ENCODE results near the gene TIGD1. TPM values are rescaled to one million over a fixed set of nuclear protein-coding genes. Genes with fewer than 3 reads are reported as not detected.
"Not testable (repeated sequence)": the region's sequence is repeated elsewhere in the genome, so short reads cannot be mapped to it uniquely, and the experiment has no call there.

Gene TIGD1
- total and polyA plus RNA-seq, 5 donors from 2014 or later, result 11.2 to 15.1 (median 14.5) TPM

DNA sequence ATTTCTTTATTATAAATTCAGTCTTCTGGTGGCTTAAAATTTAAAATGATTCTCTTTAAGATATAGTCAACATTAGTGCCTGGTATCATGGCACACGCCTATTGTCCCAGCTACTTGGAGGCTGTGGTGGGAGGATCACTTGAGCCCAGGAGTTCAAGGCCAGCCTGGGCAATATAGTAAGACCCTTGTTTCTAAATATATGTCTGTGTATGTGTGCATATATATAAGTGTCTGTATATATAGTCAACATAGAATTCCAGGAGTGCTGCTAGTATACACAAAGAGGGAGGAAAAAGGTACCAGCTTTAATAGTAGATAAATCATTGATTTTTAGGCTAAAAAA lies 25.0 kb upstream of the TIGD1 start:
- H3K27me3 Mint-ChIP-seq, result no peaks in the 10 kb centered on the region
- Histone ChIP-seq H3K4me3 (ENCODE audit: low read depth, low read length) (no peak overlapping the region), H3K9me3 (ENCODE audit: control insufficient read depth in 2 of 2, low read length in 2 of 2) (no peaks in the 10 kb centered on the region), H3K4me1 (ENCODE audit: control insufficient read depth, insufficient read depth, low read length, poor library complexity, severe bottlenecking) (no peaks in the 10 kb centered on the region), H3K27me3 (ENCODE audit: control insufficient read depth, insufficient read depth, low read length) (no peaks in the 10 kb centered on the region), H3K36me3 (ENCODE audit: control insufficient read depth, insufficient read depth, low read length) (peaks cover 71% of the 10 kb centered on the region), H3K27ac (ENCODE audit: insufficient read depth, low read length, poor library complexity, severe bottlenecking) (no peak overlapping the region)
- DNase-seq (no peak), ATAC-seq (ENCODE audit: low read depth in 2 of 2) (no peak)
- peaks cover 0 to 8% (median 5%) of the 10 kb centered on the region in 4 donors for H3K4me1 Mint-ChIP-seq
- no peak overlapping the region for H3K27ac Mint-ChIP-seq
- H3K9me3 Mint-ChIP-seq, result no peaks in the 10 kb centered on the region
- H3K36me3 Mint-ChIP-seq, result peaks cover 54% of the 10 kb centered on the region
- no peak overlapping the region for H3K4me3 Mint-ChIP-seq

DNA sequence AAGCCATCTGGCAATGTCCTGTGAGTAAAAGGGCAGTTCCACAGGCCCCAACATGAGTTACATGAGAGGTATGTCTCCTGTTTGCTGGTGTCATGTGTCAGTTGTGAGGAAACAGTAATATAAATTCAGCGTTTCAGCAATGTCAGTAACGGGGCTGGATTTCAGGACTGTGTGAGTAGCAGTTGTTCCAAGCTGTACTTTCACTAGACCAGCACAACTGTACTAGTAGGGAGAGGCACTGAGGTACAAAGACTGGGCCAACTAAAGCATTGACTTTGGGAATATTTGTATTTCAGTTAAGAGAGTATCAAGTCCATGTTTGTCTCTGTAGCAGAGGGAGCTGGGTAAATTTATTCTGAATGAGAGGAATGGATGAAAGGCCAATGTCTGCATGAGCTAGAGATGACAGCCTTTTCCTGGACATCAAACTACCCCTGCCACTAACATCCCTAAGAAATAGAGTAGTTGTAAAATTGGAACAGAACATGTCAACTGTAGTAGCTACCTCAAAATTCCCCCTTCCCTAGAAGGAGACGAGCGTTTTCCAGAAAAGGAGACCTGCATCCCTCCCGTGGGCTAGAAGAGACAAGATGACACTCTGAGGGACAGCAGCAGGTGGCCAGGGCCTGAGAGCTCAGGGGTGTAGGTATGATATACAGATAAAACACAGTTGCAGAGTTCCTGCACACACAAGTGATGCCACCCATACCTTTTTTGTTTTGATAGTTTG lies 24.5 kb upstream of the TIGD1 start:
- no peaks in the 10 kb centered on the region for H3K4me1 ChIP-seq (ENCODE audit: control insufficient read depth, insufficient read depth, low read length, poor library complexity, severe bottlenecking)
- peaks cover 55% of the 10 kb centered on the region for H3K36me3 Mint-ChIP-seq
- DNase-seq (no peak), ATAC-seq (ENCODE audit: low read depth in 2 of 2) (no peak)
- H3K4me3 Mint-ChIP-seq, result no peak overlapping the region
- peaks cover 71% of the 10 kb centered on the region for H3K36me3 ChIP-seq (ENCODE audit: control insufficient read depth, insufficient read depth, low read length)
- no peaks in the 10 kb centered on the region for H3K27me3 Mint-ChIP-seq
- peaks cover 0 to 5% (median 1%) of the 10 kb centered on the region in 4 donors for H3K4me1 Mint-ChIP-seq
- no peaks in the 10 kb centered on the region for H3K27me3 ChIP-seq (ENCODE audit: control insufficient read depth, insufficient read depth, low read length)
- no peak overlapping the region for H3K27ac ChIP-seq (ENCODE audit: insufficient read depth, low read length, poor library complexity, severe bottlenecking)
- no peak overlapping the region for H3K4me3 ChIP-seq (ENCODE audit: low read depth, low read length)
- H3K9me3 Mint-ChIP-seq, result no peaks in the 10 kb centered on the region
- H3K27ac Mint-ChIP-seq, result peak overlapping the region in 2 of 3 donors; percentile 54 to 87
- no peaks in the 10 kb centered on the region for H3K9me3 ChIP-seq (ENCODE audit: control insufficient read depth in 2 of 2, low read length in 2 of 2)

DNA sequence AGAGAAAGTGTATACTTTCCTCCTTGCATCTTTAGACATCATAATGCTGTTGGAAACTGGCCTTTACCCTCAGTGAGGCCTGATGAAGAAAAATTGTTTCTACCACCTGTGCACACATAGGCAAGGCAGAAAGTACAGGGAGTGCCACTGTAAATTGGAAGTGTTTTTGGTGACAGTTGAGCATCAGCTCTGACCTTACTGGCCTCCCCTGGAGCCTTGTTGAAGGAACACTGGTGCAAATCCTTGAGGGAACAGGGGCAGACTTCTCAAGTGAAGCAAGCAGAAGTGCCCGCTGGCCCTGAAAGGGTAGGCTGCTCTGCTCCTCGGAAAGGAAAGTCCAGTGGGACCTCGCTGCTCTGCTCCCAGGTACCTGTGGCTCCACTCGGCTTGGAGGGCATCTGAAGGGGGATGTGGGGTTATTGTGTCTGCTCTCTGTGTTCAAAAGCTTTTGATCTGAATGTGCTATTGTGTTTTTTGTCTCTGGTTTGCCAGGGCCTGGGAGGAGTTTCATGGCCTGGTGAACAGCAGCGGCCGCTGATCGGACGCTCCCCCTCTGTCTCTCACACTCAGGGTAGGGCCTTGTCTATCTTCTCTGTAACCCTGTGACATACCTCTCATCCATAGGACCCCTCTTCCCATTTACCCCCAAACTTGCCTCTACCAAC lies 23.5 kb upstream of the TIGD1 start:
- ATAC-seq (ENCODE audit: low read depth in 2 of 2) (no peak), DNase-seq (no peak)
- no peaks in the 10 kb centered on the region for H3K9me3 Mint-ChIP-seq
- no peak overlapping the region for H3K4me3 Mint-ChIP-seq
- Histone ChIP-seq H3K27ac (ENCODE audit: insufficient read depth, low read length, poor library complexity, severe bottlenecking) (no peak overlapping the region), H3K36me3 (ENCODE audit: control insufficient read depth, insufficient read depth, low read length) (peaks cover 81% of the 10 kb centered on the region), H3K4me3 (ENCODE audit: low read depth, low read length) (no peak overlapping the region), H3K9me3 (ENCODE audit: control insufficient read depth in 2 of 2, low read length in 2 of 2) (no peaks in the 10 kb centered on the region), H3K4me1 (ENCODE audit: control insufficient read depth, insufficient read depth, low read length, poor library complexity, severe bottlenecking) (no peaks in the 10 kb centered on the region), H3K27me3 (ENCODE audit: control insufficient read depth, insufficient read depth, low read length) (no peaks in the 10 kb centered on the region)
- peak overlapping the region in 2 of 3 donors; percentile 54 to 62 for H3K27ac Mint-ChIP-seq
- no peaks in the 10 kb centered on the region for H3K27me3 Mint-ChIP-seq
- H3K4me1 Mint-ChIP-seq, result peaks cover 0 to 5% (median 1%) of the 10 kb centered on the region in 4 donors
- H3K36me3 Mint-ChIP-seq, result peaks cover 61% of the 10 kb centered on the region

DNA sequence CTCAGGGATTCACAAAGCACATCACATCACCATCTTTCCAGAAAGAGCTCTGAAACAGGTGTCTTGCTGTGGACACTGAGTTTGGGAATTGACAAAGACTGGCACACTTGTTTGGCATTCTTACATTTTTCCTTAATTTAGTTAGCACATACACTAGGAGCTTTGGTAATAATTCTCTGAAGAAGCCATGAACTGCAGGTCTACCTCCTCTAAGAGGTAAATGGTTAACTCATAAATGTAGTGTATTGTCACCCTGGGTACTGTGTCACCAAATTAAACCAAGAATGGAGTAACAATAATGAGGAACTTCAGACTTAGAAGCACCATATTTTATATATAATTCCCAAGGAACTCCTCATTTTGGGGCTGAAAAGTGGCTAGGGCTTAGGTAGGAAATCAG lies 22.7 kb upstream of the TIGD1 start:
- no peaks in the 10 kb centered on the region for H3K9me3 ChIP-seq (ENCODE audit: control insufficient read depth in 2 of 2, low read length in 2 of 2)
- no peak overlapping the region for H3K27ac Mint-ChIP-seq
- ATAC-seq (ENCODE audit: low read depth in 2 of 2), result no peak
- H3K4me3 ChIP-seq (ENCODE audit: low read depth, low read length), result no peak overlapping the region
- peaks cover 89% of the 10 kb centered on the region for H3K36me3 ChIP-seq (ENCODE audit: control insufficient read depth, insufficient read depth, low read length)
- H3K27me3 Mint-ChIP-seq, result no peaks in the 10 kb centered on the region
- no peak for DNase-seq
- no peaks in the 10 kb centered on the region for H3K27me3 ChIP-seq (ENCODE audit: control insufficient read depth, insufficient read depth, low read length)
- no peaks in the 10 kb centered on the region for H3K4me1 ChIP-seq (ENCODE audit: control insufficient read depth, insufficient read depth, low read length, poor library complexity, severe bottlenecking)
- H3K36me3 Mint-ChIP-seq, result peaks cover 63% of the 10 kb centered on the region
- no peak overlapping the region for H3K4me3 Mint-ChIP-seq
- H3K4me1 Mint-ChIP-seq, result peaks cover 0 to 5% (median 1%) of the 10 kb centered on the region in 4 donors
- no peak overlapping the region for H3K27ac ChIP-seq (ENCODE audit: insufficient read depth, low read length, poor library complexity, severe bottlenecking)
- H3K9me3 Mint-ChIP-seq, result no peaks in the 10 kb centered on the region

DNA sequence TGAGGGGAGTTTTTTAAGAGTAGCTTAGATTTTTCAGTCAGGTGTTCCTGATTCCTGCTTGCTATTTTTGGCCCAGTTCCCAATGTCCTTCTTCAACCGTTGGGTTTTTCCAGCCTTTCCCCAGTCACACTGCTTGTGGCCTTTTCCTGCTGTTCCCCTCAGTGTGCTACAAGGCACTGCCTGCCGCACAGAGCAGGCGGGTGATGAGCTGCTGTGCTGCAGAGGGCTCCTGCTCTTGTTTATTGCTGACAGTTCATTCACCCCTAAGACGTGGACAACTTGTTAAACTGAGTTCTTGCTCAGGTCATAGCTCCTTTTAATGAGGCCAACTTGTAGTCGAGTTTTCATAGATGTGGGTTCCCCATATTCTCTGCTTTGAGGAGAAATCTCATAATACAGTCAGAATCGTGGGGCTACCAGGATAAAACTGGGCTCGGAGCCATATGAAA lies 20.7 kb upstream of the TIGD1 start:
- Mint-ChIP-seq H3K36me3 (peaks cover 71% of the 10 kb centered on the region), H3K27ac (no peak overlapping the region)

DNA sequence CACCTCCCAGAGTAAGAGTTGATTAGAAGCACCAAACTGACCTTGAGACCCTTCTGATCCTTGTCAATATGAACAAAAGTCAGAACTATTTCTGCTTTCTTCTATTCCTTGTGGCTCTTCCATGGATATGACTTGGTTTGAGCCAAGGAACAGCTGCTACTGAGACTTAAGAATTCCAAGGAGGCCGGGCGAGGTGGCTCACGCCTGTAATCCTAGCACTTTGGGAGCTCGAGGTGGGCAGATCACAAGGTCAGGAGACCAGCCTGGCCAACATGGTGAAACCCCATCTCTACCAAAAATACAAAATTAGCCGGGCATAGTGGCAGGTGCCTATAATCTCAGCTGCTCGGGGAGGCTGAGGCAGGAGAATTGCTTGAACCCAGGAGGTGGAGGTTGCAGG lies 20.1 kb upstream of the TIGD1 start:
- H3K36me3 ChIP-seq (ENCODE audit: control insufficient read depth, insufficient read depth, low read length), result peaks cover 94% of the 10 kb centered on the region
- H3K4me1 Mint-ChIP-seq; ATAC-seq (ENCODE audit: low read depth in 2 of 2); H3K27me3 Mint-ChIP-seq; H3K9me3 ChIP-seq (ENCODE audit: control insufficient read depth in 2 of 2, low read length in 2 of 2); H3K4me3 ChIP-seq (ENCODE audit: low read depth, low read length); H3K27me3 ChIP-seq (ENCODE audit: control insufficient read depth, insufficient read depth, low read length); H3K4me3 Mint-ChIP-seq; H3K4me1 ChIP-seq (ENCODE audit: control insufficient read depth, insufficient read depth, low read length, poor library complexity, severe bottlenecking); DNase-seq; H3K9me3 Mint-ChIP-seq; H3K27ac Mint-ChIP-seq; H3K27ac ChIP-seq (ENCODE audit: insufficient read depth, low read length, poor library complexity, severe bottlenecking): not testable (repeated sequence)
- peaks cover 73% of the 10 kb centered on the region for H3K36me3 Mint-ChIP-seq

More for the DNA sequence above, 20.7 kb upstream of the TIGD1 start:
- Histone ChIP-seq H3K27ac (ENCODE audit: insufficient read depth, low read length, poor library complexity, severe bottlenecking) (no peak overlapping the region), H3K4me3 (ENCODE audit: low read depth, low read length) (no peak overlapping the region), H3K27me3 (ENCODE audit: control insufficient read depth, insufficient read depth, low read length) (no peaks in the 10 kb centered on the region), H3K4me1 (ENCODE audit: control insufficient read depth, insufficient read depth, low read length, poor library complexity, severe bottlenecking) (no peaks in the 10 kb centered on the region), H3K9me3 (ENCODE audit: control insufficient read depth in 2 of 2, low read length in 2 of 2) (no peaks in the 10 kb centered on the region), H3K36me3 (ENCODE audit: control insufficient read depth, insufficient read depth, low read length) (peaks cover 88% of the 10 kb centered on the region)
- peaks cover 0 to 6% (median 4%) of the 10 kb centered on the region in 4 donors for H3K4me1 Mint-ChIP-seq
- H3K4me3 Mint-ChIP-seq, result no peak overlapping the region
- no peak for DNase-seq
- no peaks in the 10 kb centered on the region for H3K27me3 Mint-ChIP-seq
- ATAC-seq (ENCODE audit: low read depth in 2 of 2), result no peak
- no peaks in the 10 kb centered on the region for H3K9me3 Mint-ChIP-seq

DNA sequence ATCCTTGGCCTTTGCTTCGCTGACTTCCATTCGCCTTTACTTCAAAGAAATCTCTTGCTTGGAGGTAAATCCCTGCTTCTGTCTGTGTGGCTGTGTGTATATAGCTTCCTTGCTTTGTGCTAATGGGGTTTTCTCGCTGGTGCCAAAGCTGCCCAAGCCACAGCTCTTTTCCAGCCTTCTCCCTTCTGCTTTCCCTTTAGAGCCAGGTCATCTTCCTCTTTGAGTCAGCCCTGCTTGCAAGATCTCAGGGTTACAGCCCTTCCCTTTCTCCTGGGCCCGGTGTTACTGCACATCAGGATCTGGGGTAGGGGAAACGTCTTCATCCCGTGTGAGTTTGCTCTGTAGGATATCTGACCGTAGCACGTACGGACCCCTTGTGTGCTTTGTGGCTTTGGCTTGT lies 19.2 kb upstream of the TIGD1 start:
- peaks cover 0 to 6% (median 1%) of the 10 kb centered on the region in 4 donors for H3K4me1 Mint-ChIP-seq
- no peak for ATAC-seq (ENCODE audit: low read depth in 2 of 2)
- Histone ChIP-seq H3K4me3 (ENCODE audit: low read depth, low read length) (no peak overlapping the region), H3K36me3 (ENCODE audit: control insufficient read depth, insufficient read depth, low read length) (peaks cover 93% of the 10 kb centered on the region), H3K27ac (ENCODE audit: insufficient read depth, low read length, poor library complexity, severe bottlenecking) (no peak overlapping the region), H3K27me3 (ENCODE audit: control insufficient read depth, insufficient read depth, low read length) (no peaks in the 10 kb centered on the region), H3K9me3 (ENCODE audit: control insufficient read depth in 2 of 2, low read length in 2 of 2) (no peaks in the 10 kb centered on the region), H3K4me1 (ENCODE audit: control insufficient read depth, insufficient read depth, low read length, poor library complexity, severe bottlenecking) (no peaks in the 10 kb centered on the region)
- no peaks in the 10 kb centered on the region for H3K27me3 Mint-ChIP-seq
- peak overlapping the region in 1 of 3 donors; percentile 45 for H3K27ac Mint-ChIP-seq
- H3K9me3 Mint-ChIP-seq, result no peaks in the 10 kb centered on the region
- peaks cover 73% of the 10 kb centered on the region for H3K36me3 Mint-ChIP-seq
- no peak for DNase-seq
- no peak overlapping the region for H3K4me3 Mint-ChIP-seq

DNA sequence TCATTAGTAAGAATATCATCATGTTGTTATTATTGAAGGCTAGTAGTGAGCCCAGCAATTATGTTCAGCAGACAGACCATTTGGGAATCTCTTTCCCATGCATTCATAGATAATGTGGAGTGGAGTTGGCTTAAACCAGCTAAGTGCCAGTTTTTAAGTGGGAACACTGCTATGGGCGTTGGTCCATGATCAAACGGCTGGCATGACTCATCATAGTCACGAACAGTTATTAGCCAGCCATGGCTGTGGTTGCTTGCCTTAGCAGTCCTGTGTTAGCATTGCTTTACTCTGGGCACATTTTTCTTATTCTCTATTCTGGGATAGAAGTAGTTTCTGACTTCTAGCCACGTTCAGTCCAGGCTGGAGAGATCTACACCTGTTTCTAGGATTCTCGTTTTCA lies 17.8 kb upstream of the TIGD1 start:
- Mint-ChIP-seq H3K27me3 (no peaks in the 10 kb centered on the region), H3K9me3 (no peaks in the 10 kb centered on the region), H3K27ac (no peak overlapping the region), H3K4me1 (peaks cover 0 to 6% (median 1%) of the 10 kb centered on the region in 4 donors), H3K36me3 (peaks cover 76% of the 10 kb centered on the region), H3K4me3 (no peak overlapping the region)
- H3K36me3 ChIP-seq (ENCODE audit: control insufficient read depth, insufficient read depth, low read length), result peaks cover 91% of the 10 kb centered on the region
- no peak overlapping the region for H3K4me3 ChIP-seq (ENCODE audit: low read depth, low read length)
- ATAC-seq (ENCODE audit: low read depth in 2 of 2), result no peak
- H3K4me1 ChIP-seq (ENCODE audit: control insufficient read depth, insufficient read depth, low read length, poor library complexity, severe bottlenecking), result no peaks in the 10 kb centered on the region
- H3K9me3 ChIP-seq (ENCODE audit: control insufficient read depth in 2 of 2, low read length in 2 of 2), result no peaks in the 10 kb centered on the region
- no peak for DNase-seq
- no peak overlapping the region for H3K27ac ChIP-seq (ENCODE audit: insufficient read depth, low read length, poor library complexity, severe bottlenecking)
- no peaks in the 10 kb centered on the region for H3K27me3 ChIP-seq (ENCODE audit: control insufficient read depth, insufficient read depth, low read length)

All from CD4-positive, CD25-positive, alpha-beta regulatory T cell (primary cell).